ENCODE data around the gene PSME2.
A peak's percentile ranks its signal among the peaks of the same experiment; 100 is the strongest.

Gene PSME2

GRCh38 chr14:24182110-24182882 is 35.9 kb upstream of the PSME2 start:
- no peaks in the 10 kb centered on the region for H3K27me3 ChIP-seq
- peaks cover 89 to 100% (median 97%) of the 10 kb centered on the region in 11 experiments for H3K36me3 ChIP-seq
- H3K4me3 ChIP-seq = no peak overlapping the region
- no peak overlapping the region for H3K9ac ChIP-seq
- H3K4me2 ChIP-seq = no peak overlapping the region
- TF ChIP-seq Cebpa-rat (IDR thresholded peaks at IDR 0.05) = no peak
- no peaks in the 10 kb centered on the region for H3K9me3 ChIP-seq (replicated peaks in 1 of 11)
- peaks cover 0 to 92% (median 46%) of the 10 kb centered on the region in 11 experiments; a peak in 20 of 22 replicates for H4K20me1 ChIP-seq
- no peak overlapping the region for H3K27ac ChIP-seq
- H3K4me1 ChIP-seq = peaks cover 5 to 45% (median 39%) of the 10 kb centered on the region in 10 experiments

GRCh38 chr14:24181371-24182077 is 35.1 kb upstream of the PSME2 start:
- no peak overlapping the region for H3K4me3 ChIP-seq
- H3K4me2 ChIP-seq = no peak overlapping the region
- no peaks in the 10 kb centered on the region for H3K27me3 ChIP-seq
- peaks cover 0 to 91% (median 45%) of the 10 kb centered on the region in 11 experiments; a peak in 20 of 22 replicates for H4K20me1 ChIP-seq
- H3K4me1 ChIP-seq = peaks cover 0 to 37% (median 32%) of the 10 kb centered on the region in 10 experiments; a peak in 18 of 20 replicates
- no peaks in the 10 kb centered on the region for H3K9me3 ChIP-seq (replicated peaks in 1 of 11)
- TF ChIP-seq Cebpa-rat (IDR thresholded peaks at IDR 0.05) = no peak
- H3K9ac ChIP-seq = no peak overlapping the region; a peak in 1 of 22 replicates
- peaks cover 92 to 100% (median 97%) of the 10 kb centered on the region in 11 experiments for H3K36me3 ChIP-seq
- H3K27ac ChIP-seq = no peak overlapping the region

GRCh38 chr14:24179961-24180796 is 33.8 kb upstream of the PSME2 start:
- Histone ChIP-seq H3K9ac (peak overlapping the region in 10 of 11 experiments; percentile 9 to 57 (median 38); a peak in 16 of 22 replicates), H3K4me2 (peak overlapping the region in 9 of 11 experiments; percentile 41 to 75 (median 59); a peak in 18 of 22 replicates), H3K9me3 (replicated peaks in 1 of 11) (no peaks in the 10 kb centered on the region), H3K27me3 (no peaks in the 10 kb centered on the region), H3K4me3 (no peak overlapping the region), H3K27ac (peak overlapping the region in 7 of 11 experiments; percentile 21 to 63 (median 39); a peak in 13 of 22 replicates), H3K36me3 (peaks cover 81 to 97% (median 89%) of the 10 kb centered on the region in 11 experiments), H4K20me1 (peaks cover 0 to 82% (median 45%) of the 10 kb centered on the region in 11 experiments; a peak in 20 of 22 replicates), H3K4me1 (peaks cover 0 to 37% (median 31%) of the 10 kb centered on the region in 10 experiments; a peak in 18 of 20 replicates)
- TF ChIP-seq Cebpa-rat (IDR thresholded peaks at IDR 0.05) = no peak

GRCh38 chr14:24179294-24179960 is 33.0 kb upstream of the PSME2 start:
- H3K9ac ChIP-seq = peak overlapping the region in 10 of 11 experiments; percentile 9 to 57 (median 38); a peak in 17 of 22 replicates
- H3K4me3 ChIP-seq = peak overlapping the region in 1 of 10 experiments; percentile 3; a peak in 1 of 20 replicates
- H3K36me3 ChIP-seq = peaks cover 73 to 97% (median 81%) of the 10 kb centered on the region in 11 experiments
- H4K20me1 ChIP-seq = peaks cover 0 to 75% (median 45%) of the 10 kb centered on the region in 11 experiments; a peak in 20 of 22 replicates
- no peaks in the 10 kb centered on the region for H3K27me3 ChIP-seq
- H3K9me3 ChIP-seq (replicated peaks in 1 of 11) = no peaks in the 10 kb centered on the region
- TF ChIP-seq Cebpa-rat (IDR thresholded peaks at IDR 0.05) = no peak
- peaks cover 0 to 37% (median 31%) of the 10 kb centered on the region in 10 experiments; a peak in 18 of 20 replicates for H3K4me1 ChIP-seq
- H3K4me2 ChIP-seq = peak overlapping the region in 10 of 11 experiments; percentile 3 to 75 (median 59); a peak in 18 of 22 replicates
- H3K27ac ChIP-seq = peak overlapping the region in 7 of 11 experiments; percentile 21 to 63 (median 39); a peak in 11 of 22 replicates

GRCh38 chr14:24178399-24179178 is 32.2 kb upstream of the PSME2 start:
- H3K4me1 ChIP-seq = peaks cover 0 to 37% (median 31%) of the 10 kb centered on the region in 10 experiments; a peak in 18 of 20 replicates
- no peak for TF ChIP-seq Cebpa-rat (IDR thresholded peaks at IDR 0.05)
- no peak overlapping the region for H3K4me3 ChIP-seq
- peaks cover 0 to 70% (median 45%) of the 10 kb centered on the region in 11 experiments; a peak in 20 of 22 replicates for H4K20me1 ChIP-seq
- H3K36me3 ChIP-seq = peaks cover 66 to 99% (median 75%) of the 10 kb centered on the region in 11 experiments
- no peaks in the 10 kb centered on the region for H3K9me3 ChIP-seq (replicated peaks in 1 of 11)
- H3K9ac ChIP-seq = peak overlapping the region in 8 of 11 experiments; percentile 24 to 57 (median 36); a peak in 11 of 22 replicates
- H3K4me2 ChIP-seq = peak overlapping the region in 10 of 11 experiments; percentile 3 to 75 (median 59); a peak in 17 of 22 replicates
- no peaks in the 10 kb centered on the region for H3K27me3 ChIP-seq
- peak overlapping the region in 4 of 11 experiments; percentile 26 to 63 (median 48); a peak in 4 of 22 replicates for H3K27ac ChIP-seq

- TF ChIP-seq Cebpa-rat (IDR thresholded peaks at IDR 0.05) = no peak
- peaks cover 0 to 39% (median 31%) of the 10 kb centered on the region in 10 experiments; a peak in 18 of 20 replicates for H3K4me1 ChIP-seq
- H3K36me3 ChIP-seq = peaks cover 59 to 100% (median 68%) of the 10 kb centered on the region in 11 experiments
- peaks cover 0 to 1% (median 0%) of the 10 kb centered on the region in 11 experiments; a peak in 1 of 22 replicates for H3K27me3 ChIP-seq
- H3K4me2 ChIP-seq = no peak overlapping the region
- H3K9ac ChIP-seq = peak overlapping the region in 1 of 11 experiments; percentile 24; a peak in 1 of 22 replicates
- H3K27ac ChIP-seq = no peak overlapping the region
- H3K4me3 ChIP-seq = no peak overlapping the region
- peaks cover 0 to 70% (median 45%) of the 10 kb centered on the region in 11 experiments; a peak in 21 of 22 replicates for H4K20me1 ChIP-seq
- no peaks in the 10 kb centered on the region for H3K9me3 ChIP-seq (replicated peaks in 1 of 11)
These were observed 31.5 kb upstream of the PSME2 start for GRCh38 chr14:24177891-24178290.

Measured in BLaER1 treated with 17β-estradiol and CSF1 and Interleukin-3, amounts not matched to agents 10 nM and 100 nM (cell line).